HTR-8/SVneo (cell line): ENCODE measurements around the gene HNRNPA0.

ENCODE experiments used
- DNase-seq: peaks from one replicate; pipeline ENCODE4 v3.0.0; 2011; ENCODE audit warnings: low spot score, mixed read lengths; ENCODE audit not compliant: insufficient read length
- FAIRE-seq: peaks from 2 replicates; lab custom pipeline; 2011; peaks lifted over from hg19 to GRCh38; lab: Jason Lieb, UNC

The HNRNPA0 gene

GRCh38 chr5:137757634-137758033 is 3.5 kb upstream of the HNRNPA0 start:
- DNase-seq (no peak), FAIRE-seq (no peak)

- DNase-seq: no peak
- FAIRE-seq: no peak
Measured at GRCh38 chr5:137754961-137755762, 999 bp upstream of the HNRNPA0 start.

DNA sequence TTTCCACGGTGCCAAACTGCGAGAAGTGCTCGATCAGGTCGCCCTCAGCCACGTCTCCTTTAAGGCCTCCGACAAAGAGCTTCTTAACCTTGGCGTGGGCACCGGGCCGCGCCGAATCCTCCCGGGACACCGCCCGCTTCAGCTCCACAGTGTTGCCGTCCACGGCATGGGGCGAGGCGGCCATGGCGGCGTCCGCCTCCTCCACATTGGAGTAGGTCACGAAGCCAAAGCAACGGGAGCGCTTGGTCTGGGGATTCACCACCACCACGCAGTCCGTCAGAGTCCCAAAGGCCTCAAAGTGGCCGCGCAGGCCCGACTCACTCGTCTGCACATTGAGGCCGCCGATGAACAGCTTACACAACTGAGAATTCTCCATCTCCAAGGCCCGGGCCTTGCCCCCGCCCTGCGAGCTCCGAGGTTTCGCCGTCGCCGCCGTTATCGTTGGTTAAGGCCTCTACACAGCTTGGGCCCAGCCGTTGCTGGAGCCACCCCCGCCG is 424 bp downstream of the HNRNPA0 start:
- DNase-seq: no peak
- FAIRE-seq: no peak

DNA sequence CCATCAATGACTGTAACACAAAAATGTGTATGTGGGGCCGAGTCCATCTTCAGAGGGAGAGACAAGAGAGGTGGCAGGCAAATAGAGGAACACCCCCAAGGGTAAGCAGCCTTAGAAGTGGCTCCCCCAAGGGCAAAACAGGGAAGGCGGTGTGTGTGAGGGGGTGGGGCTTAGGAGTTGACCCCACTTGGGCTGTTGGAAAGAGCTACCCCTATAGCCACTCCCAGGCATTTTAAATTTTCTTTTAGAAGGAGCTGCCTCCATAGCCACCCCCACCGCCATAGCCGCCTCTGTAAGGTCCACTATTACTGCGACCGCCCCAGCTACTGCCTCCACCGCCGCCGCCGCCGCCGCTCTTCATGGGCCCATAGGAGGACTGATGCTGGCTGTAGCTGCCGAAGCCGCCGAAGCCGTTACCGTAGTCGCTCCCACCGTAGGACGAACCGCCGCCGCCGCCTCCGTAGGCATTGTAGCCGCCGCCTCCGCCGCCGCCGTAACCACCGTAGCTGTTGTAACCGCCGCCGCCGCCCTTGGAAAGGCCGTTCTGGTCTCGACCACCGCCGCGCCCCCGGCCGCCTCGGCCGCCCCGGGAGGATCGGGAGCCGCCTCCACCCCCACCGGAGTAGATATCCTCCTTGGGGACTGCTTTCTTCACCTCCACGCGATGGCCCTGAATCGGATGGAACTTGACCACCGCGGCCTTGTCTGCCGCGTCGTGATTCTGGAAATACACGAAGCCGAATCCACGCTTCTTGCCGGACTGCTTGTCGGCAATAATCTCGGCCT is 1.1 kb downstream of the HNRNPA0 start:
- FAIRE-seq: no peak
- DNase-seq: no peak

DNA sequence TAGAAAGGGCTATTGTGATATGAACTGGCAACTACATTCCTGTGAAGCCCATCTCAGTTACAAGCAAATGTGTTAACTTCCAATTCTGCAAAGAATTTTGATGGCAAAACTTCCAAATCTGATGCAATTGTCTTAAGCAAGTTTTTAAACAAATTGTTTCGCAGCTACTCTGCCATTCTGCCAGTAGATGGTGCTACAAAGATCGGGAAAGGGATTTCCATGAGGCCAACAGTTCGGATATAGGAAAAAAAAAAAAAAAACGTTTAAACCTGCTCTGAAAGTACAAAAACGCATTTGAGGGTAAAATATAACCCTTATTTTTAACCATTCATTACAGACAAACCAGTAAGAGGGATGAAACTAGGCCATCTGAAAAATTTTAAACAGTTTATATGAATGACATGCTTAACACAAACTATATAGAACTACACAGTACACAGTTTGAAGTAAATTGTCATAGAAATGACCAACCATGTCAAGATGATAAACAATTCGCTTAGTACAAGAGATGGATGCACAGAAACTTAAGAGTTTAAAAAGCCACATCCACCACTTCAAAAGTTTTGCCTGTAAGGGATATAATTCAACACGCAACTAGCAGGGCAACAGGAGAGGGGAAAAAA is 2.2 kb downstream of the HNRNPA0 start:
- peak; percentile 31 for FAIRE-seq
- DNase-seq: no peak

GRCh38 chr5:137750436-137750835 is 3.7 kb downstream of the HNRNPA0 start:
- no peak for DNase-seq
- FAIRE-seq: no peak

DNA sequence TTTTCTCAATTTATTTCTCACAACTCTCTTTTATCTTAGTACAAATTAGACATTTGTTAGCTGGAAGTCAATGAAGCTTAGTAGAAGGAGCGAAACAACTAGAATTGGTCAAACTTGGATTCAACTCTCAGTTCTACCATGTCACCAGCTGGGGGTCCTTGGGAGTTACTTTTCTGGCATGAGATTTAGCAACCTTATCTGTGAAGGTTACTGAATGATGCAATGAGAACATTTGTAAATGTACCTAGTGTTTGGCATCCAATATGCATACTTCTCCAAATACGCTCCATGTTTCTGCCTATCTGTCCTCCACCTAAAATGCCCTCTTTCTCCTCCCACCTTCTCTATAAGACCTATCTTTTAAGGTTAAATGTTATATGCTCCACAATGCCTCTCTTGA is 6.3 kb downstream of the HNRNPA0 start:
- no peak for FAIRE-seq
- DNase-seq: no peak

DNA sequence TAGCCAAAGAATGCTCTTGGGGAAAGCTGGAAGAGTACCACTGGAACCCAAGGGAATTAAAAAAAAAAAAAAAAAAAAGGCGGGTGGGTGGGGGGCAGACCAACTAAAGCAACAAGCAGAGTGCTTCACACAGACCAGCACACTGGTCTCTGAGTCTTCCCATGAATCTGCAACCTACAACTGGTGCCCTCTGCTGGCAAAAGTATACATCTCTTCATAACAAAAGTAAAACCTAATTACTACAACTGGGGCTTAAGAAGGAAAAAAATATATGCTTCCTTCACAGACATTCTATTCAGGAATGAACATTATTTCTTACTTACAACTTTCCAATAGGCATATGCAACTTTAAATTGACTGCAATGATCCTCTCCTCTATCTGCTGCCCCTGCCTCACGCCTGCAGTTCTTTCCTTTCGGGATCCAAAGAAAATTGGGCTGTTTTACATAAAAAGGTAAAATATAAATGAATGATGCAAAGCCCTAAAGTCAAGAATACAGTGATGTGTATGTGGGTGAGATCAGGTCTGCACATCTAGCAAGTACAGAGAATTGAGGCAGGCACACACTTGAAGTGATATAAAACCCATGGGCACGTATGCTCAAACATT is 11.0 kb downstream of the HNRNPA0 start:
- FAIRE-seq (no peak), DNase-seq (peak; percentile 54)

DNA sequence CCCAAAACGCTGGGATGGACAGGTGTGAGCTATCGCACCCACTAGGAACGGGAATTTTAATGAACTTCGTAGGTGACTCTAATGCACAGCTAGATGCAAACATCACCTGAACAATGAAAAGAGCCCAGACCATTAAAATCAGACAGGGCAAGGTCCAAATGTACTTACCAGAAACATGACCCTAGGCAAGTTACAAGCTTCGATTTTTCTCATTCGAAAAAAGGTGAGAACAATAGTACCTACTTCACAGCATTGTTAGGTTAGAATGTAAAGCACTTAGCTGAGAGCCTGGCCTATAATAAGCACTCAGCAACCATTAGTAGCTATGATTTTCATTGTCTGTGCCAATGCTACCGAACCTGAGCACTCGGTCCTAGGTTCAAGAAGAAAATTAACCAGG is 12.4 kb downstream of the HNRNPA0 start:
- no peak for FAIRE-seq
- no peak for DNase-seq

GRCh38 chr5:137739737-137740136 is 14.4 kb downstream of the HNRNPA0 start:
- FAIRE-seq (no peak), DNase-seq (no peak)

GRCh38 chr5:137738947-137739346 is 15.2 kb downstream of the HNRNPA0 start:
- FAIRE-seq (no peak), DNase-seq (no peak)

DNA sequence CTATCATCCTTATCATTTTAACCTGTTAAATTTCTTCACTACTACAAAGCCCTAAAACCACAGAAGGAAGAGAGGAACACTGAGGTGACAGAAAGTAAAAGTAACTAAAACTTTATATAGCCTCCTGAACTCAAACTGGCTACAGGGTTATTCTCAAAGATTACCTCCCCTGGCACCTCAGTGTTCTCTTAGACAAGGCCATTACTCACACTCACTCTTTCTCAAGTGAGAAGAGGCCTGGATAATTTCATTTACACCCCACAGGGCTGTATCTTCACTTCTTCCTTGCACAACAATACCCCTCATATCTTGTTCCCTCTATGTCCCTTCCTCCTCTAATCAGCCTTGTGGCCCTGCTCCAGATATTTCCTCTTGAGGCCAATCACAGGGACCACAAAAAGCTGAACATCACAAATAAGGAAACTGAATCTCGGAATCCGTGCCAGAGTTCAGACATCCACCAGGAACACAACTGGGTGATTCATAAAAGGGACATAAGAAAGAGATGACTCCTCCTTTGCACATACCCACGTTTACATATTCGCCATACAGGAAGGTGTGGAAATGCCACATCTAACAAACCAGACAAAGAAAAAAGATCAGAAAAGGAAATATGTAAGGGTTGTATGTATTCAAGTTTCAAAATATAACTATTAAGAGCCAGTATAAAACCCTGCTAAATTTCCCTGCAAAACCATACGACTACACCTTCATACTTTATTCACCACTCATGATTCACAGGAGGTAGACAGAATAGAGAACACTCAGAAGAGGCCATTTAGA is 16.6 kb downstream of the HNRNPA0 start:
- no peak for FAIRE-seq
- no peak for DNase-seq

GRCh38 chr5:137736496-137736895 is 17.7 kb downstream of the HNRNPA0 start:
- FAIRE-seq: no peak
- no peak for DNase-seq

- FAIRE-seq: peak; percentile 16
- peak; percentile 42 for DNase-seq
Measured at GRCh38 chr5:137735555-137736284, 18.4 kb downstream of the HNRNPA0 start, which contains the start of gene KLHL3. TSS of gene KLHL3 (minus strand) at chr5:137736089. CDS start at chr5:137735646, 443 bp downstream.

DNA sequence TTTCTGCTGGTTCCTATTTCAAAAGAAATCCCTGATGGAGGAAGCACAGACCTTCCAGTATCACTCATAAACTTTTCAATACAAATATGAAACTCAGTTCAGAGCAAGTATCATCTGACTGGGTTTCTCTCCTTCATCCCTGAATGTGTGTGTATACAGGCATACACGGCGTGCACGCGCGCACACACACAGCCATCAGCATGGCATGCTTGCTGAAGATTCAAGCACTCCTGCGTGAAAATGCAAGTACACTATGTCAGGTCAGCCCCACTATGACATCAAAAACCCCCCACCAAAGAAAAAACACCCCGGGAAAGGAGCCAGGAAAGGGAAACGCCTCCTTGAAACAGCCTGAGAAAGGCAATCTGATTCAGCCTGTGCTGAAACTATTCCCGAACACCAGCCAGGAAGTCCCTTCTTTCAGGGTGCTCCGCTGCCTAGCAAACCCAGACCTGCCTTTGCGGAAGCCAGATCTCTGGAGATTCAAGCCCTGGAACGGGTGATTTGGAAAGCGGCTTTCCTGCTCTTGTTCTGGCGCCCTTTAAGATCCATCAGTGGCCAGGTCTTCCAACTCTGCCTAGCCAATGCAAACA is 19.1 kb downstream of the HNRNPA0 start:
- no peak for DNase-seq
- no peak for FAIRE-seq

DNA sequence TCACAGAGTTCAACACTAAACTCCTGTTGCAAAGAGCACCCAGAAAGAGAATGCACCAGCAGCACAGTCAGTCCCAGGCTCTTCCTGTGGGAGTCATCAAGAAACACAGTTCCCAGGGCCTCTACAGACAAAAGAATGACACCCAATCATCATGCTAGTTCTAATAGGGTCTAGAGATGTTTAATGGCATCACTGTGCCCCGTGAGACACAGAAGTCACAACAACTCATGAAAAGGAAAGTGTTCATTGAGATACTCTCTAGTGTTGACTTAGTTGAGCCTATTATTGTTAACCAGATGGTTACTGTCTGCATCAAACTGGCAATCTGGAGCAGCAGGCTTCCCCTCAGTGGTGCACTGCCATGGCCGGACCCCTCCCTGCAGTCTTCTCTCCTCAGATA is 19.8 kb downstream of the HNRNPA0 start:
- FAIRE-seq (no peak), DNase-seq (no peak)

GRCh38 chr5:137733922-137734321 is 20.2 kb downstream of the HNRNPA0 start:
- FAIRE-seq (no peak), DNase-seq (no peak)

DNA sequence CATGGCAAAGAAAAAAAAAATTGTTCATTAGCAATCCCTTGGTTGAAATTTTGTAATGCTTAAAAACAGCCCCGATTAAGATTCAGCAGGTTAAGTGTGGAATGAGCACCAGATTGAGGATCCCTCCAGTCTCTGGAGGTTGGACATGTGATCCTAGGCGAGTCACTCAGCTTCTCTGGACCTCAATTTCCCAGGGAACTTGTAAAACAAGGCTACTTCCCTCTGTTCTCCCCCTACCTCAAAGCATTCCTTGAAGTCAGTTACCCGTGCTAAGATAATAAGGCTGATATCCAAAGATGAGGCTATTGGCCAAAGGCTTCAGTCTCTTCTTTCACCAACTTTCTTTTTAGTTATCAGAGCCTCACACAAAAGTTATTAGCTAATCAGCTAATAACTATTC is 21.2 kb downstream of the HNRNPA0 start:
- DNase-seq (no peak), FAIRE-seq (no peak)

DNA sequence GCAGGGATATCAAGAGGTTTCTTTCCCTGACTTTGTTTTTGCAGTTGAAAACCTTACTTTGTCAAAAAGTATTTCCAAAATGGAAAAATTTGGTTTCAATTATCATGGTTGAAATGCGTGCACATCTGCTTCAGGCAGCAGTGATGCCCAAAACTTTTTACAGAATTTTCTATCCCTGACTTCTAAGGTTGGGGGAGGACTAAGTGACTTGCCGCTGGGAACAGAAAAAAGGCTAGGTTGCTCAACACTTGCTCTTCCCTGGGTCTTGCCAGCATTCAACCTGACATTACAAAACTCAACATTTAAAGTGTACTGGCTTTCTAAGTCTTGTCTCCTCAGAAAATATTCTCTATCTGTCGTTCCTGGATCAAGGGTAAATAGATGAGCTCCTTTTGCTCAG is 23.0 kb downstream of the HNRNPA0 start:
- no peak for FAIRE-seq
- no peak for DNase-seq
